Muscle of back (tissue), 11 donors: ENCODE results near the gene MAP4K4. TPM values are rescaled to one million over a fixed set of nuclear protein-coding genes. Genes with fewer than 3 reads are reported as not detected.

ENCODE experiments used
- DNase-seq, 3 donors: peaks; one replicate each; pipeline versions ENCODE4 v3.0.0 to v3.0.0-alpha.2; 2013
- polyA plus RNA-seq, 10 donors: library from polyadenylated mRNA; unstranded; fragments of 120-200 nt; gene quantifications; one replicate each; pipeline ENCODE4 v1.2.1, GENCODE V29; 2013; ENCODE audit not compliant: insufficient read length in 10 of 10

The MAP4K4 gene
- polyA plus RNA-seq, 10 donors, result 115 to 149 (median 130) TPM

- no peak for DNase-seq
These were observed 21.6 kb downstream of the MAP4K4 start for GRCh38 chr2:101718993-101719571.

- no peak for DNase-seq
These were observed 23.2 kb downstream of the MAP4K4 start for GRCh38 chr2:101720732-101721131.

DNA sequence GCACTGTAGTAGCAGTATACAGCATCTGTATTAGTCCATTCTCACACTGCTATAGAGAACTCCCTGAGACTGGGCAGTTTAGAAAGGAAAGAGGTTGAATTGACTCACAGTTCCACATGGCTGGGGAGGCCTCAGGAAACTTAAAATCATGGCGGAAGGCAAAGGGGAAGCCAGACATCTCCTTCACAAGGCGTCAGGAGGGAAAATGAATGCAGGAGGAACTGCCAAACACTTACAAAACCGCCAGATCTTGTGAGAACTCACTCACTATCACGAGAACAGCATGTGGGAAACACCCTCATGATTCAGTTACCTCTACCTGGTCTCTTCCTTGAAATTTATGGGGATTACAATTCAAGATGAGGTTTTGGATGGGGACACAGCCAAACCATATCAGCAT is 25.4 kb downstream of the MAP4K4 start:
- no peak for DNase-seq

- DNase-seq, result no peak
These were observed 26.0 kb downstream of the MAP4K4 start for GRCh38 chr2:101723371-101724124.

DNA sequence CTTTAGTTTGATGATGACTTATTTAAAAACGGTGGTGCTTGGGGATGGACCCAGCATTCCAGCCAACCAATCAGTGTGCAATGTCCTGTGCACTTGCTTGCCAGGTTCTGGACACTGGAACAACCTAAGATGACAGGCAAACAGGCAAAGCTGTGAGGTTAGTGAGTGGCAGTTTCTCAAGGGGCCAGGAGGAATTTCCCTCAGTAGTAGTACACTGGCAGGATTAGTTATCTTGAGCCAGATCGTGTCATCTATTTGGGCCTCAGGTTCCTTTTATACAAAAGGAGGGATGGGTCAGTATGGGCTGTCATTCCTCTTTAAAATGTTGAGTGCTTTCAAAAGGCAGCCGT is 26.6 kb downstream of the MAP4K4 start:
- no peak for DNase-seq

- DNase-seq, result no peak
These were observed 27.5 kb downstream of the MAP4K4 start for GRCh38 chr2:101725038-101725437.

DNA sequence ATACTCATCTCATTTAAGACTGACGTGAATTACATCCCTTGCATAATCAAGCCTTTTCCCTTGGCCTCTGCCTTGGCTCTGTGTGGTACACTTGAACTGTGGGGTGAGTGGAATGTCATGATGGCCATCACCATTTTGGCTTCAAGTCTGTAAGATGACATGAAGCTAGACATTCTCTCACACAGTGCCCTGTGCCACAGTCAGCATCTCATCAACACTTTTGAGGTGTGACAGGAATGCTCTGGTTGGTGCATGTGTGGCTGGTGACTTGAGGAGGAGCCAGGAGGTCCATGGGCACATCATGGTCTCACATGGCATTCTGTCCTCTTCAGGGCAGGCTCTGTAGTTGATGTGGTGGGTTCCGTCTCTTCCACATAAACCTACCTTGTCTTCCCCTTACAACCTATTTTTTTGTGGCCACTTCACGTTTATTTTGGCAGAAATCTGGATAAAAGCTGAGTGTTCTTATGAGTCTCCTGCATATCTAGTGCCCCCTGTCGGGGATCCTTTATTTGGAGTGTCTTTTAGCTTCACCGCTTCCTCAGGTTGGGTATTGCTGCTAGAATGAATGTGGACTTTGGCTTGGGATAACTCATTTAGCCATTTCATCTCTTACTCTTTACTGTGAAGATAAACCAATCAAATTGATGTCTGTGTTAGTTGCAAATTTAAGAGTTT is 28.1 kb downstream of the MAP4K4 start:
- DNase-seq, result no peak

GRCh38 chr2:101728865-101729264 is 31.4 kb downstream of the MAP4K4 start:
- no peak for DNase-seq

- DNase-seq, result no peak
These were observed 32.1 kb downstream of the MAP4K4 start for GRCh38 chr2:101729521-101730190.

- no peak for DNase-seq
These were observed 33.9 kb downstream of the MAP4K4 start for GRCh38 chr2:101731221-101732054.

- no peak for DNase-seq
These were observed 34.7 kb downstream of the MAP4K4 start for GRCh38 chr2:101732199-101732598.

DNA sequence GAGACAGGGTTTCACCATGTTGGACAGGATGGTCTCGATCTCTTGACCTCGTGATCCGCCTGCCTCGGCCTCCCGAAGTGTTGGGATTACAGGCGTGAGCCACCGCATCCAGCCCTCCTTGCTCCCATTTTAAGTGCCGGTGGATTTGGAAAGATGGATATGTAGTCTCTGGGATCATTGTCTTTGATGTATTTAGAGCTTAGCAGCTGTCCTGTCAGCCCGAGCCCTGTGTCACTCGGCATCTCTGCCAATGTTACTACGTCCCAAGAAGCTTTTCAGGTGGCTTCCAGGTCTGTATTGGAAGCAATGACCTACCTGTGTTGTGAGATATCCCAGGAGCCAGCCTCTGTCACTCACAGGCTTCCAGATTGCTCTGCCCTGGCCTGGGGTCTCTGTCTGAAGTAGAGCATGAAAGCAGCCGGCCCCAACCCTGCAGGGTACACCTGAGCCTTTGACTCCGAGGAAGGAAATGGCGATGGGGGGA is 35.3 kb downstream of the MAP4K4 start:
- no peak for DNase-seq

GRCh38 chr2:101733257-101733993 is 35.9 kb downstream of the MAP4K4 start:
- DNase-seq, result no peak

DNA sequence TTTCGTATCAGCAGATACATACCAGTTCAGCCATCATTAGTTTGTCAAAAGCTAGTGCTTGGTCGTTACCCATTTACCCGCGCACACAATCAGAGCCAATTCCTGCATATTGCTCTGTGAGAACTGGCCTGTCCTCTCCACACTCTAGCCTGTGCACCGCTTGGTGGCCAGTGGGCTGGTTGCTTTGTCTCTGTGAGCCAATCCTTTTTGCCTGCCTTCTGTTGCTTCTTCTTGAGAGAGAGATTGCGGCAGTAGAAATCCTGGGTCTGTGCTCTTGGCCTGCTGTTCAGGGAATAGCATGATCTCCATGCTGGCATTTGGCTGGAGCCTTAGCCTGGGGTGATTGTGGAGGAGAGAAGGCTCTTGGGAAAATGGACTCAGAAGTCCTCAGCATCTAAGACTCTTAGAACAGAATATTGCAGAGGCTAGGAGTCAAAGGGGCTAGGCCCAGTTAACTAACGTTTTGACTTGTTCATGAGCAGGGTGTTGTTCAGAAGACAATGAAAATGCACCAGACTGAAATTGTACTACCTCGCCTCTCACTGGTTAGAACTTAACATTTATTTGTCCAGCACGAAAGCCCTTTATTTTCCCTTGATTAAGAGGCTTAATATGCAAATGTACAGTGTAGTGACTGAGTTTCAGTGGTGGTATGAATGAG is 37.1 kb downstream of the MAP4K4 start:
- DNase-seq, result no peak

DNA sequence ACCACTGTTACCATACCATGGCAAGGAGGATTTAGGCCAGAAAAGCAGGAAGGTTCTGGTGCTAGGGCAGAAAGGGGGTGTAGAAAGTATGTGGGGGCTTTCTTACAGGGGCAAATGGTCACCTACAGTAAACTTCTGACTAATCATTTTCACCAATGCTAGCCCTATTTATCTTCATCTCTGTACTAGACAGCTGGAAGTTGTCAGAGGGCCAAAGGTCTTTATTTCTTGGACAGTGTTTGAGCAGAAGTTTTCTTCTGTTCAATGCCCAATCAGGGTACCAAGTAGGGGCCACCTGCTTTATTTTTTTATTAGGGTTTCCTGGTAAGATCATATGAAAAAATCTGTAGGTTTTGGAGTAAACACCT is 37.6 kb downstream of the MAP4K4 start:
- DNase-seq, result no peak

DNA sequence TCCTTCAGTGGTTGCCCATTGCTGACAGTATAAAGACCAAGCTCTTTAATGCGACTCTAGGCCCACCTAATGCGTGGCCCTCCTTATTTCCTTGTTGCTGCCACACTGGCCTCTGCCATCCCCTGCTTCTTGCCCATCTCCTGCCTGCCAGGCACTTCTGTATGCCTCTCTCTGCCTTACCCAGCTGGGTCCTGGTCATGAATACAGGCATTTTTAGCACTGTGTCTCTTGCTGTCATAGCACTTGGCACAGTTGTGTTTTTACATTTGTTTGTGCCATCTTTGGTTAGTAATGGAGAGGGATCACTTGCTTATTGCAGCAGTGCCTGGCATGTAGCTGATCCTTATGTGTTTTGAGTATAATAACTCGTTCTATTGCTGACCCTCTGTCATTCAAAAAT is 38.7 kb downstream of the MAP4K4 start:
- DNase-seq, result no peak

DNA sequence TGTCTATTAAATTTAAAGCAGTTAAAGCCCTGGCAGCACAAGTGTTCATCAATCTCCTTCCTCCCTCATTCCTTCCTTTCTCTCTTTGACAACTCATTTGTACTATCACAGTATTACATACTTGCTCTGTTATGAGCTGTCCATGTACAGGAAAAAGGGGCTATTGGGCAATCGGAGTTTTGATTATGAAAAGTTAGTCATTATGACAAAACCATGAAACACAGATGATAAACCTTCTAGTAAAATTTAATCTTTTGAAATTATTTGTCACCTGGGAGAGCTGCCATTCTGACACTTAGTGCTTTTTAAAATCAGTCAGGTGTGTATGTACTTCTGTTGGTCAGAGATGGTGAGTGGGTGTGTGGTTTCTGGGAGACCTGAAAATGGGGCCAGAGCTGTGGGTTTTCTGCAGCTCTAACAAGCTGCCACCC is 39.4 kb downstream of the MAP4K4 start:
- DNase-seq, result no peak

DNA sequence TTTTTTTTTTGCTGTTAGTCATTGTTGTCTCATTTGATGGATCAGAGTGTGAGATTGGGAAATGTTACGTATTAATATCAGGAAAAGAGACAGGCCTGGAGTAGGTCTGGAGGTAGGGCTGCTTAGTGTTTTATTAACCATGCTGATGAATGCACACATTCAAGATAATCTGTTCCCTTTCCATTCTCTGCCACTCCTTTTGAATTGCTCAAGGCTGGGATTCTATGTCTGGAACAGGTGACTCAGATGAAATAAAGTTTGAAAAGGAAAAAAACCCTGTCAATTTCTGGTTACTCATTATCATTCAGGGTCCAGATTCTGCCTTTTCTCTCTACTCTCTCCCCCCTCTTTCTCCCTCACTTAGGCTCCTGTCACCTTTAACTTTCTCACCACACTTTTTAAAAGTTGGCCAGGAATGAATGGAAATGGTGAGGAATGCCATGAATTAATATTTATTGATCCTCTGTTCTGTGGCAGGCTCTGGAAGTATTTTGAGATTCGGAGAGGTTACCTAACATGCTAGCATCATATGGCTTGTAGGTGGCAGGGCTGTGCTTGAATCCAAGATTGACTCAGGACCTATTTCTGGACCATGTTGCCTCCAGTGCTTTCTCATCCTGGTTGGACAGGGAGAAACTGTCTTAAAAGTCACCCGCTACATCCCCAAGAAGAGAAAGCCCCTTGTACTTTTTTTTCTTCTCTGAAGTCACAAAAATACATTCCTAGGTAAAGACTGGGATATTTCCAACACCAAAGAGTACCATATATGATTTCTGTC is 40.2 kb downstream of the MAP4K4 start:
- DNase-seq, result no peak

- DNase-seq, result no peak
These were observed 41.1 kb downstream of the MAP4K4 start for GRCh38 chr2:101738649-101739048.

GRCh38 chr2:101740555-101740964 is 43.1 kb downstream of the MAP4K4 start:
- DNase-seq, result no peak
